Ishikawa (cell line): ENCODE results near the gene RIMS1.

Source experiments
- MAX ChIP-seq: IDR thresholded peaks from 2 replicates; pipeline ENCODE4 v1.6.1; 2012
- RAD21 ChIP-seq: IDR thresholded peaks from 2 replicates; pipeline ENCODE4 v1.6.1; 2012; ENCODE audit warnings: low read depth
- TAF1 ChIP-seq: IDR thresholded peaks from 2 replicates; pipeline ENCODE4 v1.6.1; 2012; ENCODE audit warnings: low read depth, mild to moderate bottlenecking
- TCF12 ChIP-seq: IDR thresholded peaks from 2 replicates; pipeline ENCODE4 v1.6.1; 2012; ENCODE audit warnings: low read depth
- TF ChIP-seq, protein P1 (sequence below): IDR thresholded peaks from 2 replicates; pipeline ENCODE4 v1.6.1; 2012; ENCODE audit warnings: low read depth, mild to moderate bottlenecking

DNA sequence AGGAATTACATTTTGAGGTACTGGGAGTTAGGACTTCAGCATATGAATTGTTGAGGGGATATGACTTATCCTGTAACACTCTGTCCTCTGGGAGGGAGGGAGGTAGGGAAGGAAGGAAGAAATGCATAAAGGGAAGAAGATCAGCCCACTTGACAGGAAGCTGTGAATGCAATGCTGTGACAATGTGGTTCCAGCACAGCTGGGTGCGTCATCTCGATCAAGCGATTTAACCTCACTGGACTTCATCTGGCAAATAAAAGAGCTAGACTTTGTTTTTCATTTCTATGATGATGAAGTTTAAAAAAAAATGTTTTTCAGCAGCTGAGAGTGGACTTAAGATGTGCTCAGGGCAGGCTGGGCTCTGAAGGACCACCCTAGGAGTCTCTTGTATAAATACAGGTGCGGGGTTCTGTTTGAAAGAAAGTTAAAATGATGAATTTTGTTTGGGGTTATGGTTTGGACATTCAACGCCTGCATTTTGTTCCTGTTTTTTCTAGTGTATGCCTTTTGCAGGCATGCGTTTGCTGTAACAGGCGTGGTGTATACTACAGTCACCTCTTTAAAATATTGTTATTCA is 178.1 kb downstream of the RIMS1 start:
- TF ChIP-seq RAD21 (no peak), MAX (no peak), TAF1 (no peak), TCF12 (no peak)
- TF ChIP-seq, protein P1, sequence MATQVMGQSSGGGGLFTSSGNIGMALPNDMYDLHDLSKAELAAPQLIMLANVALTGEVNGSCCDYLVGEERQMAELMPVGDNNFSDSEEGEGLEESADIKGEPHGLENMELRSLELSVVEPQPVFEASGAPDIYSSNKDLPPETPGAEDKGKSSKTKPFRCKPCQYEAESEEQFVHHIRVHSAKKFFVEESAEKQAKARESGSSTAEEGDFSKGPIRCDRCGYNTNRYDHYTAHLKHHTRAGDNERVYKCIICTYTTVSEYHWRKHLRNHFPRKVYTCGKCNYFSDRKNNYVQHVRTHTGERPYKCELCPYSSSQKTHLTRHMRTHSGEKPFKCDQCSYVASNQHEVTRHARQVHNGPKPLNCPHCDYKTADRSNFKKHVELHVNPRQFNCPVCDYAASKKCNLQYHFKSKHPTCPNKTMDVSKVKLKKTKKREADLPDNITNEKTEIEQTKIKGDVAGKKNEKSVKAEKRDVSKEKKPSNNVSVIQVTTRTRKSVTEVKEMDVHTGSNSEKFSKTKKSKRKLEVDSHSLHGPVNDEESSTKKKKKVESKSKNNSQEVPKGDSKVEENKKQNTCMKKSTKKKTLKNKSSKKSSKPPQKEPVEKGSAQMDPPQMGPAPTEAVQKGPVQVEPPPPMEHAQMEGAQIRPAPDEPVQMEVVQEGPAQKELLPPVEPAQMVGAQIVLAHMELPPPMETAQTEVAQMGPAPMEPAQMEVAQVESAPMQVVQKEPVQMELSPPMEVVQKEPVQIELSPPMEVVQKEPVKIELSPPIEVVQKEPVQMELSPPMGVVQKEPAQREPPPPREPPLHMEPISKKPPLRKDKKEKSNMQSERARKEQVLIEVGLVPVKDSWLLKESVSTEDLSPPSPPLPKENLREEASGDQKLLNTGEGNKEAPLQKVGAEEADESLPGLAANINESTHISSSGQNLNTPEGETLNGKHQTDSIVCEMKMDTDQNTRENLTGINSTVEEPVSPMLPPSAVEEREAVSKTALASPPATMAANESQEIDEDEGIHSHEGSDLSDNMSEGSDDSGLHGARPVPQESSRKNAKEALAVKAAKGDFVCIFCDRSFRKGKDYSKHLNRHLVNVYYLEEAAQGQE = no peak
